HepG2 (cell line): ENCODE data around the gene LGALS3. TPM values are rescaled to one million over a fixed set of nuclear protein-coding genes. Genes with fewer than 3 reads are reported as not detected.

ENCODE experiments used
- ATF3 ChIP-seq: sonication (generic); formaldehyde crosslinking; IDR thresholded peaks from 2 replicates; pipeline ENCODE4 v1.4.0; 2020; ENCODE audit warnings: missing genetic modification reagents
- FOXA1 ChIP-seq, 2 experiments: fragments of 450-650 bp in 1 of 2; sonication (generic) in 1 of 2; formaldehyde crosslinking in 1 of 2; IDR thresholded peaks; 2 replicates each; pipeline versions ENCODE4 v1.4.0 to v1.6.1; 2016 to 2020; ENCODE audit warnings: missing genetic modification reagents in 1 of 2
- HBP1 ChIP-seq: IDR thresholded peaks from 2 replicates; pipeline ENCODE4 v1.6.1; 2016; ENCODE audit warnings: low read depth, control low read depth
- KDM4B ChIP-seq: sonication (generic); formaldehyde crosslinking; IDR thresholded peaks from 2 replicates; pipeline ENCODE4 v1.4.0; 2020; ENCODE audit warnings: missing genetic modification reagents
- MIER2 ChIP-seq: IDR thresholded peaks from 2 replicates; pipeline ENCODE4 v1.6.1; 2016; ENCODE audit warnings: missing biosample characterization, missing genetic modification reagents
- MXD4 ChIP-seq: IDR thresholded peaks from 2 replicates; pipeline ENCODE4 v1.6.1; 2016; ENCODE audit warnings: mild to moderate bottlenecking, missing biosample characterization, missing genetic modification reagents
- NCOR1 ChIP-seq: fragments of 200-600 bp; sonication (generic); IDR thresholded peaks from 2 replicates; pipeline ENCODE4 v1.7.0; 2017; ENCODE audit warnings: antibody characterized with exemption, low read length, borderline replicate concordance
- NONO ChIP-seq, 2 experiments: fragments of 450-650 bp in 1 of 2; sonication (generic) in 1 of 2; formaldehyde crosslinking in 1 of 2; IDR thresholded peaks in 1 of 2; conservative IDR thresholded peaks in 1 of 2; 2 replicates each; pipeline versions ENCODE4 v1.6.1 to v1.8.0; 2017 to 2022; ENCODE audit warnings: mild to moderate bottlenecking in 1 of 2, missing genetic modification reagents in 1 of 2, moderate library complexity in 1 of 2
- NR1H2 ChIP-seq: sonication (generic); formaldehyde crosslinking; IDR thresholded peaks from 2 replicates; pipeline ENCODE4 v1.8.1; 2022; ENCODE audit warnings: low read depth, missing genetic modification reagents, borderline replicate concordance
- PTBP1 ChIP-seq: fragments of 200-400 bp; formaldehyde crosslinking; IDR thresholded peaks from 2 replicates; pipeline ENCODE4 v1.6.1; 2018; ENCODE audit warnings: low read length, low read depth; ENCODE audit not compliant: poor library complexity, severe bottlenecking
- RARG ChIP-seq: sonication (generic); formaldehyde crosslinking; IDR thresholded peaks from 2 replicates; pipeline ENCODE4 v1.4.0; 2020; ENCODE audit warnings: low read depth, mild to moderate bottlenecking, missing genetic modification reagents
- RFX5 ChIP-seq: IDR thresholded peaks from 2 replicates; pipeline ENCODE4 v1.6.1; 2011; ENCODE audit warnings: low read depth, low read length, improper control_type of control experiment
- RFXANK ChIP-seq: IDR thresholded peaks from 2 replicates; pipeline ENCODE4 v1.6.1; 2016
- STAT5B ChIP-seq: sonication (generic); formaldehyde crosslinking; IDR thresholded peaks from 2 replicates; pipeline ENCODE4 v1.4.0; 2020; ENCODE audit warnings: missing genetic modification reagents
- TAF15 ChIP-seq: fragments of 200-400 bp; formaldehyde crosslinking; IDR thresholded peaks from one replicate; pipeline ENCODE4 v1.6.1; 2018; ENCODE audit warnings: mild to moderate bottlenecking, low read depth, low read length; ENCODE audit not compliant: poor library complexity, severe bottlenecking
- TFE3 ChIP-seq: IDR thresholded peaks from 2 replicates; pipeline ENCODE4 v1.6.1; 2016
- THAP9 ChIP-seq: sonication (generic); formaldehyde crosslinking; IDR thresholded peaks from 2 replicates; pipeline ENCODE4; 2020; ENCODE audit warnings: missing genetic modification reagents, mild to moderate bottlenecking, borderline replicate concordance
- ZBTB7B ChIP-seq: sonication (generic); formaldehyde crosslinking; IDR thresholded peaks from 2 replicates; pipeline ENCODE4 v1.4.0; 2020; ENCODE audit warnings: missing genetic modification reagents
- ZFYVE20 ChIP-seq: sonication (generic); formaldehyde crosslinking; IDR thresholded peaks from 2 replicates; pipeline ENCODE4 v1.8.0; 2023; ENCODE audit warnings: low read depth, mild to moderate bottlenecking, moderate library complexity, missing genetic modification reagents, borderline replicate concordance
- ZMYM3 ChIP-seq: sonication (generic); formaldehyde crosslinking; IDR thresholded peaks from 2 replicates; pipeline ENCODE4 v1.5.1; 2020; ENCODE audit warnings: mild to moderate bottlenecking, missing genetic modification reagents
- ZNF296 ChIP-seq: sonication (generic); formaldehyde crosslinking; conservative IDR thresholded peaks from 2 replicates; pipeline ENCODE4 v1.5.0; 2020; ENCODE audit warnings: mild to moderate bottlenecking, missing genetic modification reagents
- ZNF484 ChIP-seq: sonication (generic); formaldehyde crosslinking; IDR thresholded peaks from 2 replicates; pipeline ENCODE4 v1.5.1; 2020; ENCODE audit warnings: mild to moderate bottlenecking, low read depth, missing genetic modification reagents, borderline replicate concordance
- ZNF605 ChIP-seq: sonication (generic); formaldehyde crosslinking; IDR thresholded peaks from 2 replicates; pipeline ENCODE4 v1.8.0; 2022; ENCODE audit warnings: mild to moderate bottlenecking, missing genetic modification reagents
- ZNF652 ChIP-seq: IDR thresholded peaks from 2 replicates; pipeline ENCODE4 v1.6.1; 2016; ENCODE audit warnings: low read depth, borderline replicate concordance
- ZNF703 ChIP-seq: sonication (generic); formaldehyde crosslinking; IDR thresholded peaks from 2 replicates; pipeline ENCODE4 v1.5.1; 2020; ENCODE audit warnings: missing genetic modification reagents, mild to moderate bottlenecking, moderate library complexity, borderline replicate concordance
- polyA plus RNA-seq, 8 experiments: library from polyadenylated mRNA; depleted of rRNA in 3 of 8; stranded (reverse) in 7 of 8; unstranded in 1 of 8; fragments of >200 nt; fragmentation: Illumina TruSeq in 4 of 8; extraction: Trizol in 4 of 8; gene quantifications; 2 replicates each; pipeline versions ENCODE4 v1.2.1 to v1.2.3, GENCODE V29; 2011 to 2016; ENCODE audit warnings: low read depth in 4 of 8, missing spikeins in 1 of 8, mixed read lengths in 1 of 8; ENCODE audit not compliant: insufficient read depth in 1 of 8
- total RNA-seq, 5 experiments: library from RNA; depleted of rRNA; stranded (reverse); fragments of >200 nt; fragmentation: Illumina TruSeq; extraction: Trizol; gene quantifications; 2 replicates each; pipeline ENCODE4 v1.2.3, GENCODE V29; 2016; ENCODE audit warnings: low read depth in 1 of 5

The LGALS3 gene
- total and polyA plus RNA-seq, 2 of the 13 experiments (the other 11 are each of a cell fraction or from before 2014, with no cell fraction given), result 5.0 to 97.4 TPM

- TF ChIP-seq TAF15, result no peak
- no peak for TF ChIP-seq MXD4 (CRISPR knock-in tag)
- TF ChIP-seq PTBP1, result no peak
- no peak for TF ChIP-seq ZNF296
- no peak; the same call in 1 of the 2 replicates for TF ChIP-seq ZMYM3
- TF ChIP-seq NR1H2 (CRISPR knock-in tag), result no peak
- TF ChIP-seq ZNF605 (CRISPR knock-in tag), result no peak
- no peak for TF ChIP-seq NCOR1
- no peak for TF ChIP-seq ATF3 (CRISPR knock-in tag)
- no peak for TF ChIP-seq FOXA1 (IDR thresholded peaks at IDR 0.05)
- TF ChIP-seq FOXA1 (CRISPR knock-in tag; IDR thresholded peaks at IDR 0.05), result 0 out of 2 replicates have a peak, but pooled peaks have one; percentile 12
- TF ChIP-seq THAP9, result no peak
- no peak for TF ChIP-seq RFXANK (CRISPR knock-in tag)
- no peak for TF ChIP-seq RFX5
- no peak for TF ChIP-seq TFE3
- TF ChIP-seq ZFYVE20, result no peak
- TF ChIP-seq RARG (CRISPR knock-in tag), result no peak
- no peak for TF ChIP-seq NONO (IDR thresholded peaks at IDR 0.05)
- TF ChIP-seq NONO (CRISPR knock-in tag; conservative IDR thresholded peaks at IDR 0.05), result no peak
- TF ChIP-seq ZNF484 (CRISPR knock-in tag), result no peak
- TF ChIP-seq ZNF703 (CRISPR knock-in tag), result no peak
- TF ChIP-seq KDM4B (CRISPR knock-in tag), result no peak
- TF ChIP-seq ZBTB7B (CRISPR knock-in tag), result no peak
- TF ChIP-seq HBP1, result no peak
- TF ChIP-seq ZNF652, result no peak
- no peak for TF ChIP-seq STAT5B (CRISPR knock-in tag)
- TF ChIP-seq MIER2 (CRISPR knock-in tag), result peak; percentile 51; the same call in 1 of the 2 replicates
Observed at GRCh38 chr14:55114720-55115119, 14.3 kb upstream of the LGALS3 start (continued).
